Measurements from ENCODE around the gene CDH13. TPM values are rescaled to one million over a fixed set of nuclear protein-coding genes. Genes with fewer than 3 reads are reported as not detected.

Gene CDH13
- total and polyA plus RNA-seq, 2 donors (not counting 1 experiment from before 2014, with no cell fraction given) = 27.6 to 96.7 TPM

DNA sequence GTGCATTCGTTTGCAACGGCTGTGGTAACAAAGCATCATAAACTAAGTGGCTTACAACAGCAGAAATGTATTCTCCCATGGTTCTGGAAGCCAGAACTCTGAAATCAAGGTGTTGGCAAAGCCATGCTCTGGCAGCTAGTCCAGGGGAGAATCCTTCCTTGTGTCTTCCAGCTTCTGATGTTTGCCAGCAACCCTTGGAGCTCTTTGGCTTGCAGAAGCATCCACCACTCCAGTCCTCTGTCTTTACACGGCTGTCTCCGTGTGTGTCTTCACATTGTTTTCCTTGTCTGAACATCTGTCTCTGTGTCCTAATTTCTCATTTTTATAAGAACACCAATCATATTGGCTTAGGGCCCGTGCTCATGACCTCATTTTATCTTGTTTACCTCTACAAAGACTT is 915.7 kb downstream of the CDH13 start:
- H3K27ac ChIP-seq (ENCODE audit: insufficient read depth, low read length) = no peak overlapping the region
- H3K9me3 ChIP-seq (ENCODE audit: control insufficient read depth, insufficient read depth, low read depth, low read length) = no peaks in the 10 kb centered on the region
- H3K79me2 ChIP-seq (ENCODE audit: control insufficient read depth, insufficient read depth, low read length) = no peaks in the 10 kb centered on the region
- no peak for DNase-seq (ENCODE audit: low read depth in 2 of 2)
- no peak overlapping the region for H3K4me2 ChIP-seq (ENCODE audit: extremely low read depth, insufficient read depth, low read length)
- H3K9ac ChIP-seq (ENCODE audit: insufficient read depth, low read length) = no peak overlapping the region
- H3K4me3 ChIP-seq (replicated peaks in 1 of 4; ENCODE audit: control extremely low read depth in 1 of 4, insufficient read depth in 1 of 4, low read depth in 3 of 4, low read length in 4 of 4) = no peak overlapping the region
- no peak for TF ChIP-seq EZH2 (IDR thresholded peaks at IDR 0.05; ENCODE audit: low read length, missing control alignments)
- TF ChIP-seq, protein P1, sequence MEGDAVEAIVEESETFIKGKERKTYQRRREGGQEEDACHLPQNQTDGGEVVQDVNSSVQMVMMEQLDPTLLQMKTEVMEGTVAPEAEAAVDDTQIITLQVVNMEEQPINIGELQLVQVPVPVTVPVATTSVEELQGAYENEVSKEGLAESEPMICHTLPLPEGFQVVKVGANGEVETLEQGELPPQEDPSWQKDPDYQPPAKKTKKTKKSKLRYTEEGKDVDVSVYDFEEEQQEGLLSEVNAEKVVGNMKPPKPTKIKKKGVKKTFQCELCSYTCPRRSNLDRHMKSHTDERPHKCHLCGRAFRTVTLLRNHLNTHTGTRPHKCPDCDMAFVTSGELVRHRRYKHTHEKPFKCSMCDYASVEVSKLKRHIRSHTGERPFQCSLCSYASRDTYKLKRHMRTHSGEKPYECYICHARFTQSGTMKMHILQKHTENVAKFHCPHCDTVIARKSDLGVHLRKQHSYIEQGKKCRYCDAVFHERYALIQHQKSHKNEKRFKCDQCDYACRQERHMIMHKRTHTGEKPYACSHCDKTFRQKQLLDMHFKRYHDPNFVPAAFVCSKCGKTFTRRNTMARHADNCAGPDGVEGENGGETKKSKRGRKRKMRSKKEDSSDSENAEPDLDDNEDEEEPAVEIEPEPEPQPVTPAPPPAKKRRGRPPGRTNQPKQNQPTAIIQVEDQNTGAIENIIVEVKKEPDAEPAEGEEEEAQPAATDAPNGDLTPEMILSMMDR (conservative IDR thresholded peaks at IDR 0.05 in 1 of 2, IDR thresholded peaks at IDR 0.05 in 1 of 2; ENCODE audit: low read depth in 1 of 2, low read length in 2 of 2) = no peak
- no peaks in the 10 kb centered on the region for H3K36me3 ChIP-seq (ENCODE audit: control insufficient read depth, insufficient read depth, low read length)
- no peak overlapping the region for H2AFZ ChIP-seq (ENCODE audit: low read length)
- H3K27me3 ChIP-seq (ENCODE audit: control insufficient read depth, insufficient read depth, low read length) = no peaks in the 10 kb centered on the region
- no peaks in the 10 kb centered on the region for H3K4me1 ChIP-seq (ENCODE audit: control insufficient read depth, extremely low read depth, insufficient read depth, low read length)
- no peaks in the 10 kb centered on the region for H4K20me1 ChIP-seq (ENCODE audit: control insufficient read depth, extremely low read depth, insufficient read depth, low read length)

DNA sequence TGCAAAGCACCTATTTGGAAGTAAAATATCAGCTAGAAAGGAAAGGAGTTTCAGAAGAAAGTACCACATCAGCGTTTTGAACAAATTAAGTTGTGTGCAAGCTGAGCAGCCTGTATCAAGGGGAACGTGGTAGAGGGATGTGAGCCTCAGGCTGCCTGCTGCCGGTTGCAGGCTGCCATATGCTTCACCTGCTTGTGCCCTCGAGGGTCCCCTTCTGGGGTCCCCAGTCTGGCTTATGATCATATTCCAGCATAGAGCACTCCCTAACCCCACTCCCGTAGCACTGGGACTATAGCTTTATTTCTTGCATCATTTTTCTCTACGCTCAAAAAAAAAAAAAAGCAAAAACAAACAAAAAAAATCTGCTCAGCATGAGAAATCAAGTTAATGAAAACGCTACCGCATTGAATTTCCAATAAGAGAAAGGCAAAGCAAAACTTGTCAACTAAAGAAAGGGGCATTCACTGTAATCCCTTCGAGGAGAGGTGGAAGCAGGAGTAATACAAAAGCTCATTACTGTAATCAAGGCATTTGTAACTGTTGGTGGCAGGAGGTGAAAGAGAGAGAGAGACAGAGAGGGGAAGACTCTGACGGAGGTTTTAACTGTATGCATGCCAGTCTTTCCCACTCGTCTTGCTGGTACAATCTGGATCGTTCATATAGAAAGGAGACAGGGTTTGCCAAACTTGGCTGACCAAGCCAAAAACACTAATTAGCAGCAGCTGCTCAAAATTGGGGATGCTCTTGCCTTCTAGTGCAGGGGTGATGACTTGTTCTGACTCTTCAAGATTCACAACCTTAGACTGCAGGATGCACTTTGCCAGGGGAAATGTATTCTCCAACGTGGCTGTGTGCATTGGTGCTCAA is 922.8 kb downstream of the CDH13 start:
- H3K79me2 ChIP-seq (ENCODE audit: control insufficient read depth, insufficient read depth, low read length) = no peaks in the 10 kb centered on the region
- H3K27ac ChIP-seq (ENCODE audit: insufficient read depth, low read length) = no peak overlapping the region
- H3K9ac ChIP-seq (ENCODE audit: insufficient read depth, low read length) = no peak overlapping the region
- TF ChIP-seq EZH2 (IDR thresholded peaks at IDR 0.05; ENCODE audit: low read length, missing control alignments) = no peak
- TF ChIP-seq, protein P1 (conservative IDR thresholded peaks at IDR 0.05 in 1 of 2, IDR thresholded peaks at IDR 0.05 in 1 of 2; ENCODE audit: low read depth in 1 of 2, low read length in 2 of 2) = no peak
- no peak overlapping the region for H3K4me2 ChIP-seq (ENCODE audit: extremely low read depth, insufficient read depth, low read length)
- no peak overlapping the region for H3K4me3 ChIP-seq (replicated peaks in 1 of 4; ENCODE audit: control extremely low read depth in 1 of 4, insufficient read depth in 1 of 4, low read depth in 3 of 4, low read length in 4 of 4)
- H3K36me3 ChIP-seq (ENCODE audit: control insufficient read depth, insufficient read depth, low read length) = no peaks in the 10 kb centered on the region
- no peak for DNase-seq (ENCODE audit: low read depth in 2 of 2)
- H3K9me3 ChIP-seq (ENCODE audit: control insufficient read depth, insufficient read depth, low read depth, low read length) = no peaks in the 10 kb centered on the region
- no peaks in the 10 kb centered on the region for H4K20me1 ChIP-seq (ENCODE audit: control insufficient read depth, extremely low read depth, insufficient read depth, low read length)
- no peak overlapping the region for H2AFZ ChIP-seq (ENCODE audit: low read length)
- no peaks in the 10 kb centered on the region for H3K27me3 ChIP-seq (ENCODE audit: control insufficient read depth, insufficient read depth, low read length)
- no peaks in the 10 kb centered on the region for H3K4me1 ChIP-seq (ENCODE audit: control insufficient read depth, extremely low read depth, insufficient read depth, low read length)

DNA sequence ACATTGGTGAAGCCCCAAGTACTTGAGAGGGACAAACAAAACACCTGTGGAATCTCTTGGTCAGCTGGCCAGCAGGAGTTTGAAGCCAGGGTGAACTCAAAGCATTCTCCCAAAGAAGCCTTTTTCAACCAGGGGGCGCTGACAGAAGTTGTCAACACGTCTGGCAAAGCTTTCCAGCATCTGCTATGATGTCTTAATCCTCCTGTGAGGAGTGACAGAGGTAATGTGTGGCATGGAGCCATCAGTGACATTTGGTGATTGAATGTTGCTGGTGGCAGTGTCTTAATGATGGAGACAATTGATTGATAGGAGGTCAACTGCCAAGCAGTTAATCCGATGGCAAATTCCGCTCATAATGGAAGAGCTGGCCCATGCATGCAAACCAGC is 923.4 kb downstream of the CDH13 start:
- no peak for DNase-seq (ENCODE audit: low read depth in 2 of 2)
- Histone ChIP-seq H3K9me3 (ENCODE audit: control insufficient read depth, insufficient read depth, low read depth, low read length) (no peaks in the 10 kb centered on the region), H3K4me2 (ENCODE audit: extremely low read depth, insufficient read depth, low read length) (no peak overlapping the region), H3K36me3 (ENCODE audit: control insufficient read depth, insufficient read depth, low read length) (no peaks in the 10 kb centered on the region), H3K9ac (ENCODE audit: insufficient read depth, low read length) (no peak overlapping the region), H3K4me1 (ENCODE audit: control insufficient read depth, extremely low read depth, insufficient read depth, low read length) (no peaks in the 10 kb centered on the region), H3K79me2 (ENCODE audit: control insufficient read depth, insufficient read depth, low read length) (no peaks in the 10 kb centered on the region), H3K27ac (ENCODE audit: insufficient read depth, low read length) (no peak overlapping the region), H4K20me1 (ENCODE audit: control insufficient read depth, extremely low read depth, insufficient read depth, low read length) (no peaks in the 10 kb centered on the region), H3K4me3 (replicated peaks in 1 of 4; ENCODE audit: control extremely low read depth in 1 of 4, insufficient read depth in 1 of 4, low read depth in 3 of 4, low read length in 4 of 4) (no peak overlapping the region), H3K27me3 (ENCODE audit: control insufficient read depth, insufficient read depth, low read length) (no peaks in the 10 kb centered on the region), H2AFZ (ENCODE audit: low read length) (no peak overlapping the region)
- no peak for TF ChIP-seq EZH2 (IDR thresholded peaks at IDR 0.05; ENCODE audit: low read length, missing control alignments)
- TF ChIP-seq, protein P1 (conservative IDR thresholded peaks at IDR 0.05 in 1 of 2, IDR thresholded peaks at IDR 0.05 in 1 of 2; ENCODE audit: low read depth in 1 of 2, low read length in 2 of 2) = no peak

Measured in fibroblast of lung (primary cell).